AG09319 (cell line): ENCODE data around the gene LYRM2.
"Not testable (repeated sequence)": the region's sequence is repeated elsewhere in the genome, so short reads cannot be mapped to it uniquely, and the experiment has no call there.

Source experiments
- DNase-seq: peaks from one replicate; pipeline ENCODE4 v3.0.0-alpha.2; 2010; ENCODE audit warnings: low read depth; ENCODE audit errors: extremely low read depth
- CTCF ChIP-seq: IDR thresholded peaks from 2 replicates; pipeline ENCODE4 v1.5.1; 2011; ENCODE audit warnings: low read depth, mild to moderate bottlenecking, inconsistent platforms, low read length, moderate library complexity

Gene LYRM2

GRCh38 chr6:89644864-89645263 is 6.3 kb upstream of the LYRM2 start:
- TF ChIP-seq CTCF, result no peak
- DNase-seq, result no peak

DNA sequence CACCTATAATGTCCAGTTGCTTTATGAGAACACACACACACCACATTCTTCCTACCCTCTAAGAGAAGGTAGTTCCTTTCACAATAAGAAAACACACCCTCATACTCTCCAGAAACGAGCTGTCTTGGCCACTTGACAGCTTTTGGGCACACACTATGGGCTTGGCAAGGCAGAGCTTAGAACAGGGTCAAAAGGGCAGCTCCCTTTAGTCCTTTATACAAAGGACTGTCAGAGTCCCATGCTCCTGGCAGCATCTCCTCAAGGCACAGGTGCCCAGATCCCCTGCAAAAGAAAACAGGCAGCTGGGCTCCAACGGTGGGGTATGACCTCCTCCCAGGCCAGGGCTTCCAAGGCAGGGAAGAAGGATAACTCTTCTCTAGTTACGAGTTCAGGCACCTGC is 4.9 kb upstream of the LYRM2 start:
- DNase-seq, result no peak

GRCh38 chr6:89642956-89643355 is 4.4 kb upstream of the LYRM2 start:
- TF ChIP-seq CTCF, result no peak
- no peak for DNase-seq

More for the DNA sequence above, 4.9 kb upstream of the LYRM2 start:
- TF ChIP-seq CTCF, result no peak

DNA sequence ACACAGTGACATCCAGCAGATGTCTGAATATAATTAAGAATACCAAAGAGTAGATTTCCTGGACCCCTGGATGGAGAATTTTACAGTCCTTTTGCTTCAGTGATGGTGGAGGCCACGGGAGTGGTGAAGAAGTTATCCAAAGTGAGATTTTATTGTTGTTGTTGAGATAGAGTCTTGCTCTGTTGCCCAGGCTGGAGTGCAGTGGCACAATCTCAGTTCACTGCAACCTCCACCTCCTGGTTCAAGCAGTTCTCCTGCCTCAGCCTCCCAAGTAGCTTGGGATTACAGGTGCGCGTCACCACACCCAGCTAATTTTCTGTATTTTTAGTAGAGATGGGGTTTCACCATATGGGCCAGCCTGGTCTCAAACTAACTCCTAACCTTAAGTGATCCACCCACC is 3.0 kb upstream of the LYRM2 start:
- not testable (repeated sequence) for DNase-seq

- no peak for TF ChIP-seq CTCF
- no peak for DNase-seq
Measured at GRCh38 chr6:89640804-89641203, 2.3 kb upstream of the LYRM2 start.

DNA sequence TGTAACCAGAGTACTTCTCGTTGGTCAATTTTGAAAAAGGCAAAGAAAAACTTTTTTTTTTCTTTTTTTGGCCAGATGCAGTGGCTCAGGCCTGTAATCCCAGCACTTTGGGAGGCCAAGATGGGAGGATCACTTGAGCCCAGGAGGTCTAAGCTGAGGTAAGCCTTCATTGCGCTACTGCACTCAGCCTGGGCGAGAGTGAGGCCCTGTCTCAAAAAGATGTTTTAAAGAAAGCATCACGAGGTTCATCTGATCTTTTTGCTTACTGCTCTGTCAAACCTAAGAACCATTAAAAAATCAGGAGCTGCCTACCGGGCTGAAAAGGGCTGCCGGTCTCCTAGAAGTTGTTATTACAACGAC is 607 bp downstream of the LYRM2 start:
- TF ChIP-seq CTCF, result no peak
- no peak for DNase-seq

- DNase-seq, result not testable (repeated sequence)
Measured at GRCh38 chr6:89636412-89636811, 2.1 kb downstream of the LYRM2 start.

- no peak for DNase-seq
- no peak for TF ChIP-seq CTCF
Measured at GRCh38 chr6:89630488-89630887, 8.1 kb downstream of the LYRM2 start.

GRCh38 chr6:89623749-89624148 is 14.8 kb downstream of the LYRM2 start:
- no peak for DNase-seq
- no peak for TF ChIP-seq CTCF
